Nephron progenitor cell (in vitro differentiated cells): ENCODE results near the gene HLA-DOA.
A peak's percentile ranks its signal among the peaks of the same experiment; 100 is the strongest.

Experiments
- DNase-seq: peaks from one replicate; pipeline ENCODE4 v3.0.0; 2021
- H3K27ac Mint-ChIP-seq: 2 replicates; pipeline ENCODE4 v1.8.0; 2021; ENCODE audit warnings: mild to moderate bottlenecking, moderate library complexity, mixed read lengths
- H3K27me3 Mint-ChIP-seq: 2 replicates; pipeline ENCODE4 v1.8.0; 2021; ENCODE audit warnings: mild to moderate bottlenecking, low read depth, mixed read lengths; ENCODE audit not compliant: poor library complexity
- H3K36me3 Mint-ChIP-seq: 2 replicates; pipeline ENCODE4 v1.8.0; 2021; ENCODE audit warnings: low read depth, mixed read lengths
- H3K4me1 Mint-ChIP-seq: 2 replicates; pipeline ENCODE4 v1.8.0; 2021; ENCODE audit warnings: mixed read lengths
- H3K4me3 Mint-ChIP-seq: 2 replicates; pipeline ENCODE4 v1.8.0; 2021; ENCODE audit warnings: mild to moderate bottlenecking, moderate library complexity, mixed read lengths
- H3K9me3 Mint-ChIP-seq: 2 replicates; pipeline ENCODE4 v1.8.0; 2021; ENCODE audit warnings: mild to moderate bottlenecking, moderate library complexity, mixed read lengths
- TF ChIP-seq, protein P1 (sequence below): fragments of 200-600 bp; sonication (generic); IDR thresholded peaks from 2 replicates; pipeline ENCODE4 v1.5.0; 2021; ENCODE audit warnings: antibody characterized with exemption

Gene HLA-DOA

DNA sequence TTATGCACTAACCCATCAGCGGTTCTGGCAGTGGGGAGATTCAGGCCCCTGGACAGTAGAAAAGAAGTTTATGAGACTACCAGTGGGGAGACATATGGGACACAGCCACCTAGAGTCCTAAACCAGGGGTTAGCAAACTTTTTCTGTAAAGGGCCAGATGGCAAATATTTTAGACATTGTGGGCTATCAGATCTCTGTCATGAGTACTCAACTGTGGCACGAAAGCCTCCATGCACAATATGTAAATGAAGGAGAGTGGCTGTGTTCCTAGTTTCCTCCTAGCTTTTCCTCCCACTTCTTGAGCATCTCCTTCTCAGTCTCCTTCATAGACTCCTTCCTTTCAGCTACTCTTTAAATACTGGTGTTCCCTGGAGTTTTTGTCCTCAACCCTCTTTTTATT lies 53.2 kb downstream of the HLA-DOA start:
- Mint-ChIP-seq H3K36me3 (peaks cover 10% of the 10 kb centered on the region), H3K27ac (no peak overlapping the region), H3K4me3 (no peak overlapping the region), H3K9me3 (peaks cover 1% of the 10 kb centered on the region), H3K27me3 (peaks cover 11% of the 10 kb centered on the region), H3K4me1 (peaks cover 37% of the 10 kb centered on the region)
- no peak for DNase-seq
- TF ChIP-seq, protein P1, sequence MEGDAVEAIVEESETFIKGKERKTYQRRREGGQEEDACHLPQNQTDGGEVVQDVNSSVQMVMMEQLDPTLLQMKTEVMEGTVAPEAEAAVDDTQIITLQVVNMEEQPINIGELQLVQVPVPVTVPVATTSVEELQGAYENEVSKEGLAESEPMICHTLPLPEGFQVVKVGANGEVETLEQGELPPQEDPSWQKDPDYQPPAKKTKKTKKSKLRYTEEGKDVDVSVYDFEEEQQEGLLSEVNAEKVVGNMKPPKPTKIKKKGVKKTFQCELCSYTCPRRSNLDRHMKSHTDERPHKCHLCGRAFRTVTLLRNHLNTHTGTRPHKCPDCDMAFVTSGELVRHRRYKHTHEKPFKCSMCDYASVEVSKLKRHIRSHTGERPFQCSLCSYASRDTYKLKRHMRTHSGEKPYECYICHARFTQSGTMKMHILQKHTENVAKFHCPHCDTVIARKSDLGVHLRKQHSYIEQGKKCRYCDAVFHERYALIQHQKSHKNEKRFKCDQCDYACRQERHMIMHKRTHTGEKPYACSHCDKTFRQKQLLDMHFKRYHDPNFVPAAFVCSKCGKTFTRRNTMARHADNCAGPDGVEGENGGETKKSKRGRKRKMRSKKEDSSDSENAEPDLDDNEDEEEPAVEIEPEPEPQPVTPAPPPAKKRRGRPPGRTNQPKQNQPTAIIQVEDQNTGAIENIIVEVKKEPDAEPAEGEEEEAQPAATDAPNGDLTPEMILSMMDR, result no peak

DNA sequence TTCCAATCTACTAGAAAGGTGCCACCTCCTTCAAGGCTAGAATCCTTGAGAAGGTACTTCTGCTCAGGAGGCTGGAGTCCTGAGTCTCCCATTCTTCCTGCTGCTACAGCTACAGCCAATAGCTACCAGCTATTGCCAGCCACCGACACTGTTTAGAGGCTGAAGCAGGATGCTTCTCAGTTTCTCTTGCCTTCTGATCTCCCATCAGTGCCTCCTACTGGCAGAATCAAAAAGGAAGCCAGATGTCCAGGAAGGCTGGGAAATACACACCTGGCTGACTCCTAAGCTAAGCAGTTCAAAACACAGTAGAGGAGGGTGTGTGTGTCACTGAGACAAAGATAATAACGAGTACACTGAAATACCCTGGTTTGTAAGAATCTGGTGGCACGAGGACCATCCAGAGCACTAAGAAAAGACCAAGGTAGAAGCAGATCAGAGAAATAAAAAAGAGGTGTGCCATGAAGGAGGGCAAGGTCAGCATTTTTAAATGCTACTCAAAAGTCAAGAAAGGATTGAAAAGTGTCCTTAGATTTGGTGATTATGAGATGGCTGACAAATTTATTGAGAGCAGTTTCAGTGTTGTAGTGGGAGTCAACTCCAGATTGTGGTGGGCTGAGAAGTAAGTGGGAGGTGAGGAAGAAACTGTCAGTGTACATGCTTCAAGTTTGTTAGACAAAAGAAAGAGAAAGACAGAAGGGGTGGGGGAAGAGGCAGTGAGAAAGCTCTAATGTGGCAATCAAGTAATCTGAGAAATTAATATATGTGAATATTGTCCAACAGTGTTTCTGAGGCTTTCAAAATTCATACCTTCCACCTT lies 54.2 kb downstream of the HLA-DOA start:
- TF ChIP-seq, protein P1, result peak; percentile 29
- H3K9me3 Mint-ChIP-seq, result no peaks in the 10 kb centered on the region
- H3K36me3 Mint-ChIP-seq, result peaks cover 5% of the 10 kb centered on the region
- peaks cover 40% of the 10 kb centered on the region for H3K4me1 Mint-ChIP-seq
- no peak overlapping the region for H3K27ac Mint-ChIP-seq
- no peak overlapping the region for H3K4me3 Mint-ChIP-seq
- DNase-seq, result no peak
- H3K27me3 Mint-ChIP-seq, result peaks cover 11% of the 10 kb centered on the region

DNA sequence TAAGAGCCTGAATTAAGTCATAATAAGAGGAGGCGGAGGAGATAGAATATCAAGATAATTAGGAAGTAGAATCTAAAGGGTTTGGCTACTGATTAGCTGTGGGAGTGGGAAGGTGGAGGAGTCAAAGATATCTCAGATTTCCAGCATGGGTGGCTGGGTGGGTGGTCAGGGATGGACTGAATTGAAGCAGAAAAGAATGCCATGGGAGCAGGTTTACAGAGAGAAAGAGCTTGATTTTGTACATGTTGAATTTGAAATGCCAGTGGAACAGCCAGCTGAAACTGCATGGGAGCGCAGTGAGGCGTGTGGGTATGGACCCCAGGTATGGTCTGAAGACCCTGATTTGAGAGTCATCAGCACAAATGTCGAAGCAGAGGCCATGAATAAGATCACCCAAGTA lies 55.1 kb downstream of the HLA-DOA start:
- Mint-ChIP-seq H3K36me3 (peaks cover 5% of the 10 kb centered on the region), H3K9me3 (no peaks in the 10 kb centered on the region), H3K4me3 (peak overlapping the region; percentile 29), H3K4me1 (peaks cover 42% of the 10 kb centered on the region), H3K27ac (no peak overlapping the region), H3K27me3 (peaks cover 11% of the 10 kb centered on the region)
- no peak for DNase-seq
- TF ChIP-seq, protein P1, result no peak
